ENCODE results near the gene ADGRV1.

DNA sequence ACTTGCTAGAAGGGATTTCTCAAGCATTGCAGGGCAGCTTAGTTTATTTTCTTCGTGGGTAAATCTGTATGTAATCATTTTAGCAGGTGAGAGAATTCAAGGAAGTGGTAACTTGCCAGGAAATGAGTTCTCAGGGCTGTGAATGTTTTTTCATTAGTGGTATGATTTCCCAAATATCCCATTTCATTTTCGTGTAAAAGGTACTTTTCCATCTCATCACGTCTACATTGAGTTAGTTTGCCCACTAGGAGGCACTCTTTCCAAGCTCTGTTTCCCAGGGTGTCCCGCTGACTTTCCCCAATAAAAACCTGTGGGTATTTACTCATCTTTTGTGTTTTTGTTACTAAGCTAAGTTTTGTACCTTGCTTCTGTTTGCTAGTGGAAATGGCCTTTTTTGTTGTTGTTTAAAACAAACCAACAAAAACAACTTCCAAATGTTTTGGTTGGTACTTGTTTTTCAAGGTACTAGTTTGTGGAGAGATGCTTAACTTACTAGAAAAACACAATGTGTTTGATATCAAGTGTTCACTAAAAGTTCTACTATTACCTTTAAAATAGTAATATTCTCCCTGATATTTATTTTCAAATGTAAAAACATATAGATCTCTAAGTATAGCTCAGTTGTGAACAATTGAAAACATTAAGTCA is 373.6 kb downstream of the ADGRV1 start:
- TF ChIP-seq, protein P1, sequence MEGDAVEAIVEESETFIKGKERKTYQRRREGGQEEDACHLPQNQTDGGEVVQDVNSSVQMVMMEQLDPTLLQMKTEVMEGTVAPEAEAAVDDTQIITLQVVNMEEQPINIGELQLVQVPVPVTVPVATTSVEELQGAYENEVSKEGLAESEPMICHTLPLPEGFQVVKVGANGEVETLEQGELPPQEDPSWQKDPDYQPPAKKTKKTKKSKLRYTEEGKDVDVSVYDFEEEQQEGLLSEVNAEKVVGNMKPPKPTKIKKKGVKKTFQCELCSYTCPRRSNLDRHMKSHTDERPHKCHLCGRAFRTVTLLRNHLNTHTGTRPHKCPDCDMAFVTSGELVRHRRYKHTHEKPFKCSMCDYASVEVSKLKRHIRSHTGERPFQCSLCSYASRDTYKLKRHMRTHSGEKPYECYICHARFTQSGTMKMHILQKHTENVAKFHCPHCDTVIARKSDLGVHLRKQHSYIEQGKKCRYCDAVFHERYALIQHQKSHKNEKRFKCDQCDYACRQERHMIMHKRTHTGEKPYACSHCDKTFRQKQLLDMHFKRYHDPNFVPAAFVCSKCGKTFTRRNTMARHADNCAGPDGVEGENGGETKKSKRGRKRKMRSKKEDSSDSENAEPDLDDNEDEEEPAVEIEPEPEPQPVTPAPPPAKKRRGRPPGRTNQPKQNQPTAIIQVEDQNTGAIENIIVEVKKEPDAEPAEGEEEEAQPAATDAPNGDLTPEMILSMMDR (IDR thresholded peaks at IDR 0.05): peak; percentile 4 to 84 (median 70)
- no peak for TF ChIP-seq POLR2A (IDR thresholded peaks at IDR 0.05)

Measured in Peyer's patch (tissue), 4 donors.